HG02973 (cell line): ENCODE data around the gene FOXO1.

Experiments
- ATAC-seq: cut with Tn5 transposase; IDR thresholded peaks from one replicate; pipeline ENCODE4 v1.9.1; 2021; ENCODE audit warnings: moderate library complexity; ENCODE audit not compliant: unreplicated experiment

Gene FOXO1

DNA sequence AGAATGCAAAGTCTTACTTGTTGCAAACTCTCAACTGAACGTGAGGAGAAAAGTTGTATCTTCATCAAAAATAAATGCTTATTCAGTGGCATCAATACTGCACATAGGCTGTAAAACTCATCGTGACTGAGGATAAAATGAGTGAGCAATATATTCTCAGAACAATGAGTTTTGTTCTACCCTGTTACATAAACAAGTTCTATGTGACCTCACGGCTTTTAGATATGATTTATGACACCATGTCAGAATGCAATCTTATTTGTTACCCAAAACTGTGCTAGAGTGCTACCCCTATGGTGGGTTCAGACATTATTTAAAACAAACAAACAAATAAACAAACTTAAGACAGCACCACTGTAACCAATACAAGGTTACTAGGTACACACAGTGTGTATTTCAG is 55.4 kb downstream of the FOXO1 start:
- no peak for ATAC-seq

DNA sequence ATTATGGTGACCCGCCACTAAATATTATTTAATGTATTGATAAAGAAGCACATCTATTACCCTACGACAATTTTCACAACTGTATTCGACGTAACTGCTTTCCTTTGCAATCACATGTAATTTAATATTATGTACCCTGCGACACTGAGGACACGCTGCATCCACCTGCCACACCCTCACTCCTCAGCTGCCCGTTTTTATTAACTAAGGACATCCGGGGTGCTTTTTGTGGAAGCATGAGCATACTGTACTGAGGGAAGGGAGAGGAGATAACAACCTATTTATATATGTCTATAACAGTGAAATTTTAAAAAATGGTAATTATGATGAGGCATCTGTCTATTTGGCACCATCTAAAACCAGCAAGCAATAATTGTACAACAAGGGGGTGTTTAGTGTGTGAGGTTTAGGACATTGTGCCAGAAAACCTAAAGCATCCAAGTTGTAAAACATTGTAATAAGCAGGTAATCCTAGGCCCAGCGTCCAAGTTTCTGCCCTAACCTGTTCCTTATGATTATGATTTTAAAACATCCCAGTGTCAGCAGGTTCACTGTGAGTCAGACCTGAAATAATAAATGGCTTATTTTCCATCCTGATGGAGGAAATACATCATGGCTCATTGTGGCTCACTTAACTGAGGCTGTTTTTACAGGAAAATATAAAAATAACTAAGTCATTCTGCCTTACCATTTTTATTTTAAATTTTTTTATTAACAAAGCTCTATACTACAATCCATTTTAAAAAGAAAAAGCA is 56.3 kb downstream of the FOXO1 start:
- ATAC-seq: no peak

DNA sequence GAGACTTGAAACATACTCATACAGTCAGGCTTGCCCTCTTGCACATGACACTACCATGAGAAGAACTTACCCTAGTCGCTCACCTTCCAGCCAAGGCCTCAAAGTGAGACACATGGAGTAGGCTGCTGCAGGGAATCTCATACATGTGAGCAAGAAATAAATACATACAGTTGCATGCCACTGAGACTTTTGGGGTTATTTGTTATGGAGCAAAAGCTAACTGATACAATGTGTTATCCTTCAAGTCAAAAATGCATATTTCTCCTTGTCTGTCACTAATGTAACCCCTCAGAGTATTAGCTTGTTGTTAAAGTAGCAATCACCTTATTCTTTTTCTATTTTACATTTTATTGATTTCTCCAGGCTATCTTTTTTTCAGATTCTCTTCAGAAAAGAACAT is 58.1 kb downstream of the FOXO1 start:
- no peak for ATAC-seq

DNA sequence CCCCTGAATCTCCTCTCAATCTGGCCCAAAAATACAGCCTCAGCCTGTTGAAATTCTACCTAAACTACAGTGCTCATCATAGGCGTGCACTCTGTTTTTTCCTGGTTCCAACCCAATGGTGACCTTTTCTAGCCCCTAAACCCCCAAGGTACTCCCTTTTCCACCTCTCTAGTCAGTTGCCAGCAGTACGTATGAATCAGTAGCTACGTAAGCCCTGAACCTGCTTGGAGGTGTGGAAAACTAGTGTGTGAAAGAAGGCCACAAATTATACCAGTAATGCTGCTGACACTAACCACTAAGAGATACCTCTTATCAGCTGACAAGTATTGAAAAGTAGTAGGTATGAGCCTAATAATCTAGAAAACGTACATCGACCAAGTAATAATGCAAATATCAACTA is 60.9 kb downstream of the FOXO1 start:
- no peak for ATAC-seq

DNA sequence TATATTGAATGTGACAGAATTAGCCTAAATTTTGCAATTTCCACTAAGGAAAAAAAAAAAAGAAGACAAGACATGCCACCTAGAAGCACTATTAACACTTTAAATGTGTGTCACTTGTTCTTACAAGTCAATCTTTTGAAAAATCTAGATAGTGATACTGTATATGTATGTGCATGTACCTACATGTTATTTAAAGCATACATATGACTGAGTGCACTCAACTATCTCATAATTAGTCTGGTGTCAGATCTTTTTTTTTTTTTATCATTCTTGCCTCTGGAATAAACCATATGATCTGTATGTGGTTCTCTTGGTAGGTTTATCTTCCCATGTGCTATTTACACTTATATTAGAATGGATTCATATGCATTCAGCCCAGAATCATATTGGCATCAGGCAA is 62.3 kb downstream of the FOXO1 start:
- no peak for ATAC-seq

DNA sequence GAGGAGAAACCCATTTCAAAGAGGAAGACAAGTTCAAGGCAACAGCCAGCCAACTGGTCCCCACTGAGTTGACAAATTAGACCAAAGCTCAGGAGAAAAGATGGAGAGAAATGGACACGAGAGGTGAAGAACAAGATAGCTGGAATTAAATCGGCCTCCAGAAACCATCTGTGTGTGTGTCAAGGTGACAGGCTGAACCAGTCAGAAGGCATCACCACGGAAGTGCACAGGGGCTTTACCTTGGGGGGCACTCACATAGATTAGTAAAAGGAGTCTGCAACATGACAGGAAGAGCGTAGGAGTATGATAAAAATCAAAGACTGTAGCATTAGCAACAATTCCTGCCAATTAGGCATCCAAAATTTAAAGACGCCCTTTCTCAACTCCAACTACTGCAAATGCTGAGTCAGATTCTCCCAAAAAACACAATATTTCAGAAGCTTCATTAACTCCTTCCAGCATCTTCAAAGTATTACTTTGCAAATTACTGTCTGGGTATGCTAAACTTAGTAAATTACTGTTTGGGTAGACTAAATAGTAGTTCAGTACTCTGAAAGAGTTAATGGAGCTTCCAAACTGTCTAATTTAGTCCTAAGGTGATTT is 66.2 kb downstream of the FOXO1 start:
- no peak for ATAC-seq

DNA sequence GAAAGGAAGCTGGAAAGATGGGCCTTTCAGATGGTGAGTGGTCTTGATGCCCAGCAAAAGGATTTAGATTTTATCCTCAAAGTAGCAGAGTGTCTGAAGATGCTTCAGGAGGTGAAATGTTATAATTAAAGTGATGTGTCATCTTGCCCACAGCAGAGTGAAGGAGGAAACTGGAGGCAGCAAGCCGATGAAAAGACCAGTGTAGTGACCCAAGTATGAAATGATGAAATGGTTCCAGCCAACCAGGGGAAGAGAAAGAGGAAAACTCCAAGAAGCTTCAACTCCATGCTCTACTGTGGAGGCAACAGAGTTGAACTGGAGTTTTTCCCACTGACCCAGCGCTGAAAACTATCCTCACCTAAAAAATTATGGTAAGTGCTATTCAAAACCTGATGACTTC is 66.7 kb downstream of the FOXO1 start:
- ATAC-seq: no peak

DNA sequence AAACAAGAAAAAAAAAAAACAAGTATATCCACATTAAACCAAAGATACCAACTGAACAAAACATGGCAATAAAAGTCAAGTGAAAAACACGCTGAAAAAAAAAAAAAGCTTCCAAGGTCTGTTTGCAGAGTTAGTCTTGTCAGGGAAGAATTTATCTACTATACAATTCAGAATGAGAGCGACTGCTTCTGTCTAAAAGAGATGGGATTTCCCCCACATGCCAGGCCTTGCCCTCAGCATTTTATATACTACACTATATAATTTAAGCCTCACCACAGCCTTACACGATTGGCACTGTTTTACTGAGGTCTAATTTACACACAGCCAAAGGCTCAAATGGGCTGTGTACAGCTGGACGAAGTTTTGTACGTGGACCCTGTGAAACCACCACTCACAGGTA is 67.3 kb downstream of the FOXO1 start:
- ATAC-seq: no peak

DNA sequence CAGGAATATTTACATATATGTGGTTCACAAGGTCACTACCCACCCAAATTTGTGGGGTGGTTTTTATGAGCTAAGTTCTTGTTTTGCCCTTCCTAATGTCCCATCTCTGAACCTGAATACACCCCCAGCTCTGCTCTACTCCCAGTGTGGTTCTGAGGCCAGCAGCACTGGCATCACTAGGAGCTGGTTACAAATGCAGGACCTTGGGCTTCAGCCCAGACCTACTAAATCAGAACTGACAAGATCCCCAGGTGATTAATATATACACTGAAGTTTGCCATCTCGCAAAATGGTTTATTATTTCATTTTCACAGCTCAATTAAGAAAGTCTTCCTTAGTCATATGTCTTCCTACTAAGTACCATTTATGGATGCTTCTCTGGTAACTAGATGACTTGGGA is 67.9 kb downstream of the FOXO1 start:
- ATAC-seq: no peak

DNA sequence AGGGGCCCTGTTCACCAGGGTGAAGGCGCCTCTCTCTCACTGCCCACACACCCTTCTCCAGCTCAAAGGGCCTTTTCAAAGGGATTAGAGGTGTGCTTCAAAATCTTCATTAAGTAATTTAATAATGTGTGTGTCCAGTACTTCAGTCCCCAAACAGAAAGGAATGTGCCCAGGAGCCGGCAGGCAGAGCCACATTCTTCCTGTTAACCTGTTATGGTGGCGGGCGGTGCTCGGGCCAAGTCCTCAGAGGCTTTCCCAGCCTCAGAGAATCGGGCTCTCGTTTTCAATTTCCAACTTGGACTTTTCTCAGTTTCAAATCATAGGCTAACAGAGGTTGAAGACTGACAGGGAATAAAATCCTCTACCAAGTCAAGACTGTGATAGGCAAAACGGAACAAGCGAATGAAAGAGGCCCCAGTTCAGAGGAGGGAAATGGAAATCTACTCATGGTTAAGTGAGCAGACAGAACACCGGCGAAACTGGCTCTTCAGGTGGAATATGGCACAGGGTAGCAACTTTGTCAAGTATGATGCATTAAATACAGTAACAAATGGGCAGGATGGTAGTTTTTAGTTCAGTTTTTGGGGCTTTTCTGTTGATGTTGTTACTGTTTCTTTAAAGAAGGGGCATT is 68.6 kb downstream of the FOXO1 start:
- ATAC-seq: no peak

DNA sequence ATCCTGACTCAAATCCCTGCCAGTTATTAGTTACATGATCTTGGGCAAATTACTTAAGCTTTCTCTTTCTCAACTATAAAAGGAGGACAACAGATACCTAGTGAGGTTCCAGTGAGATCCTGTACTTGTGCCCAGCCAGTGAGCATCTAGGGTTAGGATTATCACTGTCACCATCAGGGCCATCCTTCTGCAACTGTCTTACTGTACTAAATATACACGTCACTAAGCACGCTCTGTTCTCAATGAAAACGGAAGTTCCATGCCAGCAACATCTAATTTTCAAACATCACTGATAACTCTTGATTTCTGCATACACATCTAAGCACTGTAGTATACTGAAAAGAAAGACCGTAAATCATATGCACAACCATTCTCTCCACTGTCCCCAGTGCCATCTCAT is 70.0 kb downstream of the FOXO1 start:
- no peak for ATAC-seq

DNA sequence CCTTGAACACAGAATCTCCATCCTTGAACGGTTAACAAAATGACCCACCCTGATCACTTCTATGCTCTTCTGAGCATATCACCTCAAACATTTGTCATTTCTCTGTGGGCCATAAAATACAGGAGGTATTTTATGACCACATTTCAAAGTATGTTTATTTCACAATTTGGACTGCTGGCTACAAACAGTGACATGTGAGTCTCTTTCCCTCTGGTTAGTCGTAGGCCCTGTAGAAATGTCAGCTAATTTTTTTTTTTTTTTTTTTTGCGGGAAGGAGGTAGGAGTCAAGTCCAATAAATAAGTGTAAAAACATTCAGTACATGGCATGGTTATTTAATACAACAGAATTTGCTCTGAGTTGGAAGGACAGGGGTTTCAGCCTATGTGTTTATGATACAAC is 70.7 kb downstream of the FOXO1 start:
- ATAC-seq: no peak

DNA sequence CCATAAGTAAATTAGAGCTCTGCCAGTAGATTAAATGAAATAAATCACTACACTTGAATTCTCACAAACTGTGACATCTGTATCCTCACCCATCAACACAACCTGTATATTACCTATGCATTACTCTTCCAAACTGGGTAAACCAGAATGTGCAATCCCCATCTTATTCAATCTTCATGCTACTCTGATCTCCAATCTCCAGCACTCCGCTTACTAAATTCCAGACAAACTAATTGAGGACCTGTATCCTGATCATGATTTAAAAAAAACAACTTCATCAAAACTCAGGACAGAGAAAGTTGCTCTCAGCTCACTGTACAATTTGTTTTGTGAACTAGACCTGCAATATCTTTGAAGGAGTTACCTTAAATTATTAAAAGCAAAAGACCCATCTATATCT is 74.4 kb downstream of the FOXO1 start:
- ATAC-seq: no peak

DNA sequence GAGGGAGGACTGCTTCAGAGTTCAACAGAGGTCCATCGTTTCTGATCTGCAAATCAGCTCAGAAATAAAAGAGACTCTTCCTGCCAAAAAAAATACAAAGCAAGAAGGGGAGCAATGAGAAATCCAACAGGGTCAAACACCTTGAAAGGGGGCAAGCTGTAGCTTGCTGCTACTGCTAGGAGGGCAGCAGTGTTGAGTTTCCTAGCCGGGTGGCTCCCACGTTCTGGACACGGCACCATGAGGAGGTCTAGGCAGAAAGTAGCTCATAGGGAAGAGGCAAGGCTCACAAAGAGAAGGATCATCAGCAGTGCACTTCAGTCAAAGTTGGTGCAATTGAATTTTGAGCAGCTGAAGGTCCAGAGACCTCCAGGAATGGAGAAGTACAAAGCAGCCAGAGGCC is 75.3 kb downstream of the FOXO1 start:
- ATAC-seq: no peak

DNA sequence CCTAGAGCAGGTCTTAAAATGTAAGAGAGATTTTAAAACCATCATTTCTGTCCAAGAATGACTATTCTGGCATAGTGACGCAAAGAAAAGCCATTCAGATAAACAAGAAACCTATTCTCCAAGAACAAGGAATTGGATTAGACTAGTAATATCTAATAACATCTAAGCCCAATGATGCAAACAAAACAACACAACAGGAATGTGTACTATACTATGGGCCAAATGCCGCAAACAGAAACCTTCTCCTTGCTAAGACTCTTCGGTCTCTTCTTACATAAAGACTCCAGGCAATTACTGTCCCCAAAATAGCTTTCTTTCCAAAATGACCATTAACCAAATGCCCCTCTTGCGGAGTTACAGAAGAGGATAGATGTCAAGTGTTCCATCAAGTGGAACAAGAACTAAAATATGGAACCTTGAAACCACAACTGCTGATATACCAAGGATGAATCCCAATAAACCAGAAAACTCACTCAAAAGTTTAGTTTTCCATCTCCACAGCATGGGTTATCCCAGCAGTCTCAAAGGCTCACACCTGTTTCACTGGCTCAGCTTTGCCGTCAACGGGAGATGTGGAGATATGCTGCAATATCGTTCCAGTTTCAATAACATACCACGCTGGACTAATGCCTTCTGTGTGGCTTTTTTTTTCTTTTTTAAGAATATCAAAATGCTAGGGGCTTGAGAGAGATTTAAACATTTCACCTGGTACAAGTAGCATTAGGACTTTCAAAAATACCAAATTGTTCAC is 76.2 kb downstream of the FOXO1 start:
- no peak for ATAC-seq

DNA sequence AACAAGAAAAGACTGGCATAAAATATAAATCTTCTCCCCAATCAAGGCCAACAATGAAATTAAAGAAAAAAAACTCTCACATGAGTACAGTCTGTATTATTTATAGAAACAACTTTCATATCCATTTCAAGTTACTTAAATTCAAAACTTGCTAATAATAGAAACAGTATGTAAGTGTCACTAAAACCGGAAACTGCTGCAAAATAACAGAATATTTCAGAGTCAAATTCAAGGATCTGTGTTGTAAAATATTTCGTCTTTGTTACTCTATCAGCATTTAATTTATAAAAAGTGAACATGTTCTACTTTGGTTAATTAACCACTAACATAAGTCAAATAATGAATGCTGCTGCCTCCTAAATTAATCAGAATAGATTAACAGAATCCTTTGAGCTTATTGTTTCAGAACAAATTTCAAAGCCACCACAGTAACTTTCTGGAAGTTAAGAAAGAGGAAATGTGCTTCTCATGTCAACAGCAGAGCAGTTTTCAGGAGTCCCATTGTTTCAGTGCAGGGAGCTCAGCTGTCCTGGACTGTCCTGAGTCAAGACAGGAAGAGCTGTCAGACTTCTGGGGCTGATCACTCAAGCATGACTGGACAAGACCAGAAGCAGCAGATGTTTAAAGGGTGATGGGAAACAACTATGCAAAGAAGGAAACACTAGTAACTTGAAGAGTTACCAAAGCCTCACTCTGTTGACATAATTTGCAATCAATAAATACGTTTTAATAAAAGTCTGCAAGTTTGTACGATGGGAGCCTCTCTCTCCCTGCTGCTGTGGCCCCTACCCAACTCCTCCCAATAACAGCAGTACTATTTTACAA is 76.9 kb downstream of the FOXO1 start:
- peak; percentile 82 for ATAC-seq

DNA sequence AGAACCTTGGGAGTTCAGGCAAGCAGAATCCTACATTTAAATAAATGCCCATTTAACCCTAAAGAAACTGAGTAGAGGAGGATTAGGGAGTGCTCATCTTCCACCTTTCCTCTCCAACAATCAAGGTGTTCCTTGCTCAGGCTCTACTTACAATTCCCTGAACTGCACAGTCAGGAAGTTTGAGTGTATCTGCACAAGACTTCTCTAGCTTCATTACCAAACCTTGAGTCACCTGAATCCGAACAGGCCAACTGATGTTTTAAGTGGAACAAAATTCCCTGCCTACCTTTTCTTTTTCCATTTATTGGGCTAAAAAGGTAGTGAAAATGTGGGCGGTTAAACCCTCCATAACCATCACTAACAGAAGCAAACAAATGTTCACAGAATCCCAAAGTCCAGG is 78.3 kb downstream of the FOXO1 start:
- ATAC-seq: no peak

DNA sequence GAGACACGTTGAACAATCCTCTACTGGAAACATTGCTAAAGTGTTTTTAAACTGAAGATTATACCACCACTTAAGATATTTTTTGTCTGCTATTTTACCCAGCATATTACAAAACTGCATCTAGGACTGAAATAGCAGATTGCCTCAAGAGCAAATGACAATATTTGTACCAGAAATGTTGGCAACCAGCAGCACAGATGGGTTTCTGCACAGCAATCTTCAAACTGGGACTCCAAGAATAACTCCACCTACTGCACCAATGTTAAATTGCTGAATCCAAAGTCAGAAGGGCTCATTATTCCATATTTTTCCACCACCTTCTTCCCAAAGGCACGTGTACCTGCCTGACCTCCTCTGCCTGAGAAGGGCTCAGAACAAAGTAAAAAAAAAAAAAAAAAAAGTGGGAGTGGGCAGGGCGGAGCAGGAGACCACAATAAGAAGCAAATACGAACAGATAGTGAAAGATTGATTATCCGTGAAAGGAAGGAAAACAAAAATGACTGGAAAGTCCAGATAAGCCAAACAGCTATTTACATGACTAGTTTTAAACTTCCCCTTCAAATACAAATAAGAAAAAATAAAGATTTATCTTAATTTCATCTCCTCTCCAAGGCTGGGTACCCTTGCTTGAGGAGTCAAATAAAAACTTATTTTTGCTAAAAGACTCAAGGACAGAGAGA is 79.4 kb downstream of the FOXO1 start:
- no peak for ATAC-seq

DNA sequence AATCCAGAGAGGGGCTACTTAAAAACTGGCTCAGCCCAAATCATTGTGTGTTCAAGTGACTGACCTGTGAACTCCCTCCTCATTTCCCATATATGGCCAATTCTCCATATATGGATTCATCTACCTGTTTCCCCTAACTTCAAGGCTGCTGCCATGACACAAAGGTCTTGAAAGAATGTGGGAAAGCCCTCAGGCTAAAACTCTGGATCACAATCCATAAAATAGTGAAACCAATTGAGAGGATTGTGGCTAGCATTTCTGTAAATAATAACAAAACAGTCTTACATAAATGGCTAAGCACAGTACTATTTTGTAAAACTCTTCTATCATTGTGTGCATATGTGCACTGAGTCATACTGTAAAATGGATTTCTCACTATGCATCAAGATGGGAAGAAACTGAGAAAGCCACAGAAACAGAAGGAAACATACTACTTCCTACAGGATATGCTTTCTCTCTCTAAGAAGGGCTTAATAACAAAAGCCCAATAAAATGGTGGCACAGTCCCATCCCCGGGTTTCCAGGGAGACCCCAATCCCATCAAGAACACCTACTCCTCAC is 80.5 kb downstream of the FOXO1 start:
- no peak for ATAC-seq

DNA sequence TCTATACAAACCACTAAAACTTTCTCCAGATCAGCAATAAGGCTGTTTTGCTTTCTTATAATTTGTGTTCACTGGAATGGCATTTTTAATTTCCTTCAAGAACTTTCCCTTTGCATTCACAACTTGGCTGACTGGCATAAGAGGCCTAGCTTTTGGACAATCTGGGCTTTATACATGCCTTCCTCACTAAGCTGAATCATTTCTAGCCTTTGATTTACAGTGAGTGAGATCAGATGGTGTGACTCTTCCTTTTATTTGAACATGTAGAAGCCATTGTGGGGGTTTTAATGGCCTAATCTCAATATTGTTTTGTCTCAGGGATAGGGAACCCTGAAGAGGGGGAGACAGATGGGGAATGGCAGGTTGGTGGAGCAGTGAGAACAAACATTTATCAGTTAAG is 82.7 kb downstream of the FOXO1 start:
- ATAC-seq: no peak
